ENCODE data around the gene XXYLT1. TPM values are rescaled to one million over a fixed set of nuclear protein-coding genes. Genes with fewer than 3 reads are reported as not detected.

XXYLT1 gene
- total RNA-seq, 6 experiments from 2014 or later, result 1.7 to 6.5 (median 2.1) TPM

- Histone ChIP-seq H3K27me3 (no peaks in the 10 kb centered on the region), H3K9me3 (no peaks in the 10 kb centered on the region), H3K27ac (peak overlapping the region; percentile 50 to 68 (median 50)), H3K4me1 (no peaks in the 10 kb centered on the region), H3K4me3 (no peak overlapping the region), H3K36me3 (no peaks in the 10 kb centered on the region)
- WGBS (ENCODE audit: insufficient coverage, low coverage, low lambda C conversion rate, missing lambda C conversion rate), result 75% methylated on average over 8 of the region's 17 CpGs
- intact Hi-C loops (cut with DNase I), result no loop called here
- DNase-seq, result peak in 1 of 3 donors; percentile 47
- TF ChIP-seq POLR2A (IDR thresholded peaks at IDR 0.05), result no peak
- no peak for TF ChIP-seq CTCF (IDR thresholded peaks at IDR 0.05)
- ATAC-seq, result peak; percentile 53 to 74 (median 64)
These were observed 90.4 kb downstream of the XXYLT1 start for GRCh38 chr3:195180490-195181112.

- TF ChIP-seq CTCF (IDR thresholded peaks at IDR 0.05) (no peak), POLR2A (IDR thresholded peaks at IDR 0.05) (no peak)
- intact Hi-C loops (cut with DNase I), result no loop called here
- Histone ChIP-seq H3K4me3 (no peak overlapping the region), H3K9me3 (no peaks in the 10 kb centered on the region), H3K36me3 (no peaks in the 10 kb centered on the region), H3K4me1 (no peaks in the 10 kb centered on the region), H3K27me3 (no peaks in the 10 kb centered on the region), H3K27ac (peak overlapping the region; percentile 50 to 68 (median 50))
- 45% methylated on average over 16 of the region's 24 CpGs for WGBS (ENCODE audit: insufficient coverage, low coverage, low lambda C conversion rate, missing lambda C conversion rate)
- ATAC-seq, result peak; percentile 34 to 56 (median 47)
- no peak for DNase-seq
These were observed 91.0 kb downstream of the XXYLT1 start for GRCh38 chr3:195179776-195180489.

GRCh38 chr3:195178124-195178910 is 92.6 kb downstream of the XXYLT1 start:
- H3K27me3 ChIP-seq, result no peaks in the 10 kb centered on the region
- H3K9me3 ChIP-seq, result no peaks in the 10 kb centered on the region
- 50% methylated on average over 15 of the region's 17 CpGs for WGBS (ENCODE audit: insufficient coverage, low coverage, low lambda C conversion rate, missing lambda C conversion rate)
- DNase-seq (no peak), ATAC-seq (peak in 1 of 4 donors; percentile 26)
- intact Hi-C loops (cut with DNase I), result no loop called here
- H3K27ac ChIP-seq, result peak overlapping the region in 2 of 3 donors; percentile 40 to 56
- H3K4me3 ChIP-seq, result no peak overlapping the region
- H3K36me3 ChIP-seq, result no peaks in the 10 kb centered on the region
- no peaks in the 10 kb centered on the region for H3K4me1 ChIP-seq
- TF ChIP-seq CTCF (IDR thresholded peaks at IDR 0.05) (no peak), POLR2A (IDR thresholded peaks at IDR 0.05) (no peak)

GRCh38 chr3:195177422-195178123 is 93.4 kb downstream of the XXYLT1 start:
- DNase-seq (no peak), ATAC-seq (no peak)
- Histone ChIP-seq H3K4me1 (no peaks in the 10 kb centered on the region), H3K36me3 (no peaks in the 10 kb centered on the region), H3K9me3 (no peaks in the 10 kb centered on the region), H3K4me3 (no peak overlapping the region), H3K27me3 (no peaks in the 10 kb centered on the region), H3K27ac (no peak overlapping the region)
- 78% methylated on average over 2 of the region's 6 CpGs for WGBS (ENCODE audit: insufficient coverage, low coverage, low lambda C conversion rate, missing lambda C conversion rate)
- intact Hi-C loops (cut with DNase I), result no loop called here
- no peak for TF ChIP-seq CTCF (IDR thresholded peaks at IDR 0.05)
- TF ChIP-seq POLR2A (IDR thresholded peaks at IDR 0.05), result no peak

Data from right lobe of liver (tissue), 6 donors.